Measurements from ENCODE around the gene CHRND. TPM values are rescaled to one million over a fixed set of nuclear protein-coding genes. Genes with fewer than 3 reads are reported as not detected.

Gene CHRND
- polyA plus RNA-seq, 1 donor (not counting 4 experiments of a cell fraction or from before 2014, with no cell fraction given): not detected

- no peak for FAIRE-seq
Measured at GRCh38 chr2:232518844-232519243, 7.1 kb upstream of the CHRND start.

GRCh38 chr2:232519581-232520438, 6.2 kb upstream of the CHRND start, which contains the start of gene PRSS56:
PRSS56 (plus strand) TSS chr2:232520388; CDS start chr2:232520599, 211 bp downstream.
- peaks cover 46% of the 10 kb centered on the region for H3K27me3 ChIP-seq (ENCODE audit: control insufficient read depth, extremely low read depth, insufficient read depth, low read length)
- TF ChIP-seq EZH2 (IDR thresholded peaks at IDR 0.05; ENCODE audit: low read length): no peak
- no peak for TF ChIP-seq CTCF (optimal IDR thresholded peaks at IDR 0.05 in 1 of 3, IDR thresholded peaks at IDR 0.05 in 1 of 3, conservative IDR thresholded peaks at IDR 0.05 in 1 of 3; ENCODE audit: extremely low read depth in 1 of 3, insufficient read depth in 2 of 3, low read length in 3 of 3)
- DNase-seq (ENCODE audit: low read depth, low spot score) (no peak), FAIRE-seq (no peak)
- H3K36me3 ChIP-seq (ENCODE audit: control insufficient read depth in 2 of 2, extremely low read depth in 1 of 2, insufficient read depth in 2 of 2, low read length in 2 of 2): no peaks in the 10 kb centered on the region
- H4K20me1 ChIP-seq (ENCODE audit: control insufficient read depth, extremely low read depth, insufficient read depth, low read length): no peaks in the 10 kb centered on the region
- no peak within 1 kb of the TSS for H3K4me2 ChIP-seq (ENCODE audit: control insufficient read depth, extremely low read depth, insufficient read depth, low read depth, low read length)
- H3K79me2 ChIP-seq (ENCODE audit: control insufficient read depth, insufficient read depth, low read length): no peaks in the 10 kb centered on the region
- no peaks in the 10 kb centered on the region for H3K4me1 ChIP-seq (ENCODE audit: control insufficient read depth, extremely low read depth, insufficient read depth, low read length)
- H2AFZ ChIP-seq (ENCODE audit: control insufficient read depth, low read length): no peak within 1 kb of the TSS
- H3K9ac ChIP-seq (ENCODE audit: control insufficient read depth, extremely low read depth, insufficient read depth, low read length): no peak within 1 kb of the TSS
- H3K4me3 ChIP-seq (ENCODE audit: control insufficient read depth in 2 of 3, extremely low read depth in 1 of 3, insufficient read depth in 2 of 3, low read depth in 1 of 3, low read length in 3 of 3): no peak within 1 kb of the TSS
- dilution Hi-C loops (cut with MboI; ENCODE audit: extremely low pct_ligation_motif_present, low sequenced_read_pairs): no loop called here
- no peaks in the 10 kb centered on the region for H3K9me3 ChIP-seq (ENCODE audit: control insufficient read depth, low read depth, low read length)
- no peaks in the 10 kb centered on the region for H3K9me1 ChIP-seq (ENCODE audit: control insufficient read depth, extremely low read depth, insufficient read depth, low read length)
- H3K27ac ChIP-seq (ENCODE audit: control insufficient read depth, insufficient read depth, low read length): no peak within 1 kb of the TSS

More at GRCh38 chr2:232518844-232519243, 7.1 kb upstream of the CHRND start:
- no peak overlapping the region for H2AFZ ChIP-seq (ENCODE audit: control insufficient read depth, low read length)
- no peaks in the 10 kb centered on the region for H3K36me3 ChIP-seq (ENCODE audit: control insufficient read depth in 2 of 2, extremely low read depth in 1 of 2, insufficient read depth in 2 of 2, low read length in 2 of 2)
- no peaks in the 10 kb centered on the region for H3K9me1 ChIP-seq (ENCODE audit: control insufficient read depth, extremely low read depth, insufficient read depth, low read length)
- TF ChIP-seq CTCF (optimal IDR thresholded peaks at IDR 0.05 in 1 of 3, IDR thresholded peaks at IDR 0.05 in 1 of 3, conservative IDR thresholded peaks at IDR 0.05 in 1 of 3; ENCODE audit: extremely low read depth in 1 of 3, insufficient read depth in 2 of 3, low read length in 3 of 3) (no peak), EZH2 (IDR thresholded peaks at IDR 0.05; ENCODE audit: low read length) (no peak)
- H3K4me3 ChIP-seq (ENCODE audit: control insufficient read depth in 2 of 3, extremely low read depth in 1 of 3, insufficient read depth in 2 of 3, low read depth in 1 of 3, low read length in 3 of 3): no peak overlapping the region
- H3K27me3 ChIP-seq (ENCODE audit: control insufficient read depth, extremely low read depth, insufficient read depth, low read length): peaks cover 36% of the 10 kb centered on the region
- no peak overlapping the region for H3K27ac ChIP-seq (ENCODE audit: control insufficient read depth, insufficient read depth, low read length)
- DNase-seq (ENCODE audit: low read depth, low spot score): no peak
- no peak overlapping the region for H3K4me2 ChIP-seq (ENCODE audit: control insufficient read depth, extremely low read depth, insufficient read depth, low read depth, low read length)
- no peaks in the 10 kb centered on the region for H3K79me2 ChIP-seq (ENCODE audit: control insufficient read depth, insufficient read depth, low read length)
- dilution Hi-C loops (cut with MboI; ENCODE audit: extremely low pct_ligation_motif_present, low sequenced_read_pairs): no loop called here
- no peaks in the 10 kb centered on the region for H4K20me1 ChIP-seq (ENCODE audit: control insufficient read depth, extremely low read depth, insufficient read depth, low read length)
- H3K9ac ChIP-seq (ENCODE audit: control insufficient read depth, extremely low read depth, insufficient read depth, low read length): no peak overlapping the region
- no peaks in the 10 kb centered on the region for H3K9me3 ChIP-seq (ENCODE audit: control insufficient read depth, low read depth, low read length)
- no peaks in the 10 kb centered on the region for H3K4me1 ChIP-seq (ENCODE audit: control insufficient read depth, extremely low read depth, insufficient read depth, low read length)

All from keratinocyte (primary cell).